ENCODE results near the gene CELSR2. TPM values are rescaled to one million over a fixed set of nuclear protein-coding genes. Genes with fewer than 3 reads are reported as not detected.
A peak's percentile ranks its signal among the peaks of the same experiment; 100 is the strongest.

CELSR2 gene
- total and polyA plus RNA-seq, 7 donors, result 0.69 to 12.5 (median 6.9) TPM

DNA sequence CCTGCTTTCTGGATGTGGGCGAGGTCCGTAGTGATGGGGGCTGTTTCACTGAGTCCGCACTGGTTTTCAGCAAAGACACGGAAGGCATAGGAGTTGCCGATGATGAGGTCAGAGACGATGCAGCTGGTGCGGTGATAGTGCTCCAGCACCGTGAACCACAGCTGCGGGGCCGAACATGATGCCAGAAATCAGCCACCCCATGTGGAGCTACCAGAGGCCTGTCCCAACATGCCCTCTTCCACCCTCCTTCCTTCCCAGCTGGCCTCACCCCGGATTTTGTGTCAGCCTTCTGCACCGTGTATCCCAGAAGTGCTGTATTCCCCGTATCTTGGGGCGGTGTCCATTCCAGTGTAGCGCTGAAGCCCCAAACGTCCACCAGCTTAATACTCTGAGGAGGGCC, 47.4 kb downstream of the CELSR2 start:
- WGBS, 3 donors, result 50 to 67% (median 51%) methylated on average over 16 of the region's 16 CpGs
- peaks cover 13% of the 10 kb centered on the region for H3K4me1 ChIP-seq
- no peaks in the 10 kb centered on the region for H3K9me3 ChIP-seq
- no peaks in the 10 kb centered on the region for H3K27me3 ChIP-seq (ENCODE audit: insufficient read depth in 3 of 3, low read length in 2 of 3)
- DNase-seq, result no peak
- intact Hi-C loops (cut with DNase I), result loop anchor here in 1 of 2 donors (10.0 kb wide), 1 partner anchor 58 kb away; no protein-coding TSS in a partner anchor
- no peak overlapping the region for H3K27ac ChIP-seq
- no peak for TF ChIP-seq CTCF (IDR thresholded peaks at IDR 0.05)
- H3K4me3 ChIP-seq, result no peak overlapping the region
- no peaks in the 10 kb centered on the region for H3K36me3 ChIP-seq (ENCODE audit: insufficient read depth in 1 of 2, low read depth in 1 of 2)
- ATAC-seq, result no peak

DNA sequence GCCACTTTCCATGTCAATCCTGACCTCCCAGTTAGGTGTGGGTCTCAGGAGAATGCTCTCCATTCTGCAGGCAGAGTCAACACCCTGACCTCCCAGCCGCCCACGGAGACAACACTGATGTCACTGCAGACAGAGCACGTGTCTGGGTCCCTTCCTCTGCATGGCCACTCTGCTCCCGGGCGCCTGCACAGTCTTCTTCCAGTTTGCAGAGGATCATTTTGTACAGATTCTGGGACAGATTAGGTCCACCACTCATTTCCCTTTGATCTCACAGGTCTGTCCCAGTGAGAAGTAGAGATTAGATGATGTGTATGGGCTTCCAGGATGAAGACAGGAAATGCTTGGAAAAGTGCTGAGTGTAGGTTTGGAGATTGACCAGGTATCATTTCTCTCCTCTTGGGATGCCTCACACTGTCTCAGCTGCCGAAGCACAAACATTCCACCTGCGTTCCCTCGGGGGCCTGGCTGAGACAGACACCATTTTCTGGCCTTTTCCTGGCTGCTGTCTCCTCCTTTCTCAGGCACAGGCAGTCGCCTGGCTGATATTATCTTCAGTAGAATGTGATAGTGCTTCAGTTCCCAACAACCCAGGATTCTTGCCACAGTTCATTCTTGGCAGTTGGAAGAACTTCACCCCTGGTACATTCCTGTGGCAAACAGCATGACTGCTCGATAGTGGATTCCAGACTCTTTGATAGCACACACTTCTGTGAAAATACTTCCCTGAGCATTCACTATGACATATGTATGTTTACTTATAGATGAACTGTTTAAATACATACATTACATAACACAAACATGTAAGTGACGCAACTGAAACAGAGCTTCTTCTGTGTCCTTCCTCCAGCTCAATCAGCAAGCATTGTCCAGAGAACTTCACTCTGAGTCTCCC, 49.6 kb downstream of the CELSR2 start:
- Histone ChIP-seq H3K27ac (peak overlapping the region; percentile 61), H3K27me3 (ENCODE audit: insufficient read depth in 3 of 3, low read length in 2 of 3) (no peaks in the 10 kb centered on the region), H3K36me3 (ENCODE audit: insufficient read depth in 1 of 2, low read depth in 1 of 2) (no peaks in the 10 kb centered on the region), H3K9me3 (no peaks in the 10 kb centered on the region), H3K4me1 (peaks cover 13% of the 10 kb centered on the region), H3K4me3 (no peak overlapping the region)
- ATAC-seq (peak; percentile 27 to 59 (median 40)), DNase-seq (peak; percentile 48 to 63)
- intact Hi-C loops (cut with DNase I), result loop anchor here in 1 of 2 donors (2.0 to 10.0 kb wide), 2 partner anchors 16 to 56 kb away; no protein-coding TSS in a partner anchor
- WGBS, 3 donors, result 18 to 25% (median 23%) methylated on average over 11 of the region's 11 CpGs
- no peak for TF ChIP-seq CTCF (IDR thresholded peaks at IDR 0.05)

GRCh38 chr1:109299558-109300343, 50.4 kb downstream of the CELSR2 start:
- H3K4me1 ChIP-seq, result peaks cover 13% of the 10 kb centered on the region
- WGBS, 3 donors, result 40 to 57% (median 46%) methylated on average over 20 of the region's 20 CpGs
- intact Hi-C loops (cut with DNase I), result loop anchor here in 1 of 2 donors (2.0 to 10.0 kb wide), 2 partner anchors 15 to 55 kb away; no protein-coding TSS in a partner anchor
- TF ChIP-seq CTCF (IDR thresholded peaks at IDR 0.05), result no peak
- H3K9me3 ChIP-seq, result no peaks in the 10 kb centered on the region
- peak overlapping the region; percentile 61 for H3K27ac ChIP-seq
- H3K27me3 ChIP-seq (ENCODE audit: insufficient read depth in 3 of 3, low read length in 2 of 3), result no peaks in the 10 kb centered on the region
- DNase-seq (peak; percentile 40 to 74), ATAC-seq (peak in 3 of 4 donors; percentile 13 to 35 (median 33))
- no peaks in the 10 kb centered on the region for H3K36me3 ChIP-seq (ENCODE audit: insufficient read depth in 1 of 2, low read depth in 1 of 2)
- no peak overlapping the region for H3K4me3 ChIP-seq

- ATAC-seq, result no peak
- Histone ChIP-seq H3K27ac (no peak overlapping the region), H3K4me1 (peaks cover 13% of the 10 kb centered on the region), H3K4me3 (no peak overlapping the region), H3K9me3 (no peaks in the 10 kb centered on the region), H3K36me3 (ENCODE audit: insufficient read depth in 1 of 2, low read depth in 1 of 2) (no peaks in the 10 kb centered on the region), H3K27me3 (ENCODE audit: insufficient read depth in 3 of 3, low read length in 2 of 3) (no peaks in the 10 kb centered on the region)
- 82 to 88% (median 87%) methylated on average over 16 of the region's 16 CpGs for WGBS, 3 donors
- no peak for TF ChIP-seq CTCF (IDR thresholded peaks at IDR 0.05)
- intact Hi-C loops (cut with DNase I), result no loop called here
- DNase-seq, result no peak
Measured at GRCh38 chr1:109300650-109301151, 51.4 kb downstream of the CELSR2 start.
